A549 (cell line): ENCODE results near the gene TRIO. TPM values are rescaled to one million over a fixed set of nuclear protein-coding genes. Genes with fewer than 3 reads are reported as not detected.

Source experiments
- ATAC-seq, 2 experiments: fragments of 200-7000 bp in 1 of 2; fragments of >200 bp in 1 of 2; cut with Nextera tagmentation in 1 of 2; cut with Tn5 transposase in 1 of 2; 3 replicates each; pipeline versions ENCODE4 v1.8.0 to v1.9.1; 2018 to 2020; ENCODE audit warnings: mild to moderate bottlenecking in 1 of 2, moderate library complexity in 1 of 2
- CTCF ChIA-PET: fragments of 300-600 bp; sonication (Branson Sonifier 250); formaldehyde crosslinking; extraction: SDS; loops from one replicate; lab custom pipeline; 2021; ENCODE audit warnings: antibody characterized with exemption, inconsistent platforms; lab: Yijun Ruan, JAX
- POLR2A ChIA-PET: fragments of 350-600 bp; formaldehyde crosslinking; extraction: SDS; loops from one replicate; lab custom pipeline; 2021; ENCODE audit warnings: antibody characterized with exemption, inconsistent platforms; lab: Yijun Ruan, JAX
- DNase-seq, 2 experiments: peaks; one replicate each; pipeline versions ENCODE4 v3.0.0 to v3.0.0-alpha.2; 2011 to 2016; ENCODE audit warnings: low read depth in 1 of 2, low spot score in 1 of 2
- FAIRE-seq: peaks from 2 replicates; lab custom pipeline; 2011; peaks lifted over from hg19 to GRCh38; lab: Jason Lieb, UNC
- H3K27ac ChIP-seq, 2 experiments: fragments of >200 bp; sonication (Bioruptor Twin); formaldehyde crosslinking; 3 replicates each; pipeline ENCODE4 v1.5.1; 2016 to 2017
- H3K4me1 ChIP-seq: fragments of >200 bp; sonication (Bioruptor Twin); formaldehyde crosslinking; 3 replicates; pipeline ENCODE4 v1.6.1; 2016
- H3K4me2 ChIP-seq: fragments of >200 bp; sonication (Bioruptor Twin); formaldehyde crosslinking; 3 replicates; pipeline ENCODE4 v1.6.1; 2016
- H3K4me3 ChIP-seq: fragments of >200 bp; sonication (Bioruptor Twin); formaldehyde crosslinking; 3 replicates; pipeline ENCODE4 v1.5.1; 2016
- H3K9me3 ChIP-seq: fragments of >200 bp; sonication (Bioruptor Twin); formaldehyde crosslinking; 3 replicates; pipeline ENCODE4 v1.6.1; 2016
- BHLHE40 ChIP-seq: IDR thresholded peaks from 2 replicates; pipeline ENCODE4 v1.6.1; 2012; ENCODE audit warnings: low read depth, low read length, inconsistent platforms
- CBX8 ChIP-seq: fragments of 200-600 bp; sonication (generic); IDR thresholded peaks from 2 replicates; pipeline ENCODE4 v1.6.1; 2016
- CEBPB ChIP-seq, 2 experiments: fragments of >200 bp in 1 of 2; sonication (Bioruptor Twin) in 1 of 2; formaldehyde crosslinking in 1 of 2; IDR thresholded peaks; 2 replicates each; pipeline ENCODE4 v1.6.1; 2012 to 2016
- CHD2 ChIP-seq: fragments of 150-350 bp; IDR thresholded peaks from 2 replicates; pipeline ENCODE4 v1.6.1; 2014; ENCODE audit warnings: low read length; ENCODE audit not compliant: partially characterized antibody
- CTCF ChIP-seq: fragments of >200 bp; sonication (Bioruptor Twin); formaldehyde crosslinking; IDR thresholded peaks from 3 replicates; pipeline ENCODE4 v1.5.1; 2016
- E2F6 ChIP-seq: IDR thresholded peaks from 2 replicates; pipeline ENCODE4 v1.6.1; 2012; ENCODE audit warnings: low read depth, borderline replicate concordance
- EHF ChIP-seq: fragments of 250-450 bp; sonication (Bioruptor Pico); IDR thresholded peaks from 2 replicates; pipeline ENCODE4 v1.5.0; 2020; ENCODE audit warnings: mild to moderate bottlenecking
- EHMT2 ChIP-seq: fragments of 200-600 bp; sonication (generic); IDR thresholded peaks from 2 replicates; pipeline ENCODE4 v1.6.1; 2016; ENCODE audit warnings: antibody characterized with exemption, low read depth, mild to moderate bottlenecking, moderate library complexity
- ESRRA ChIP-seq: fragments of 150-350 bp; IDR thresholded peaks from 2 replicates; pipeline ENCODE4 v1.6.1; 2014; ENCODE audit warnings: mild to moderate bottlenecking, low read length, borderline replicate concordance
- FOSL2 ChIP-seq, 2 experiments: fragments of 450-650 bp in 1 of 2; fragments of >200 bp in 1 of 2; sonication (Bioruptor Twin) in 1 of 2; formaldehyde crosslinking; IDR thresholded peaks; 2 replicates each; pipeline versions ENCODE4 v1.5.0 to v1.6.1; 2016 to 2020; ENCODE audit warnings: mild to moderate bottlenecking in 1 of 2, moderate library complexity in 1 of 2
- GATA3 ChIP-seq: IDR thresholded peaks from 2 replicates; pipeline ENCODE4 v1.6.1; 2012; ENCODE audit warnings: borderline replicate concordance
- HDAC2 ChIP-seq: fragments of 200-600 bp; sonication (generic); IDR thresholded peaks from 2 replicates; pipeline ENCODE4 v1.6.1; 2016
- HOXB5 ChIP-seq: fragments of 250-450 bp; sonication (Bioruptor Pico); IDR thresholded peaks from 2 replicates; pipeline ENCODE4 v1.5.0; 2020; ENCODE audit warnings: mild to moderate bottlenecking, moderate library complexity
- KDM1A ChIP-seq: fragments of 200-600 bp; sonication (generic); IDR thresholded peaks from 2 replicates; pipeline ENCODE4 v1.6.1; 2016; ENCODE audit warnings: low read depth, mild to moderate bottlenecking
- MAZ ChIP-seq: fragments of 150-350 bp; IDR thresholded peaks from 2 replicates; pipeline ENCODE4 v1.6.1; 2014; ENCODE audit warnings: antibody characterized with exemption, low read depth, low read length, borderline replicate concordance
- MYC ChIP-seq: IDR thresholded peaks from 2 replicates; pipeline ENCODE4 v1.6.1; 2012; ENCODE audit warnings: mild to moderate bottlenecking, inconsistent platforms, low read length, improper control_type of control experiment, borderline replicate concordance
- NPAS2 ChIP-seq: fragments of 250-450 bp; sonication (Bioruptor Pico); IDR thresholded peaks from 2 replicates; pipeline ENCODE4 v1.8.0; 2022; ENCODE audit warnings: mild to moderate bottlenecking, moderate library complexity, borderline replicate concordance
- POLR2A ChIP-seq: IDR thresholded peaks from 2 replicates; pipeline ENCODE4 v1.6.1; 2012; ENCODE audit warnings: mild to moderate bottlenecking, low read length
- POLR2AphosphoS2 ChIP-seq: conservative IDR thresholded peaks from 2 replicates; pipeline ENCODE4 v1.6.1; 2012; ENCODE audit warnings: low read length, improper control_type of control experiment, inconsistent platforms
- RARB ChIP-seq: fragments of 250-450 bp; sonication (Bioruptor Pico); IDR thresholded peaks from 2 replicates; pipeline ENCODE4 v1.8.0; 2021; ENCODE audit warnings: mild to moderate bottlenecking, moderate library complexity
- RNF2 ChIP-seq: fragments of 200-600 bp; sonication (generic); IDR thresholded peaks from 2 replicates; pipeline ENCODE4 v1.6.1; 2016; ENCODE audit warnings: low read depth, mild to moderate bottlenecking, antibody characterized with exemption, moderate library complexity, borderline replicate concordance
- SMC3 ChIP-seq: fragments of >200 bp; sonication (Bioruptor Twin); formaldehyde crosslinking; IDR thresholded peaks from 3 replicates; pipeline ENCODE4 v1.6.1; 2018; ENCODE audit warnings: inconsistent platforms
- SREBF2 ChIP-seq: fragments of 450-650 bp; IDR thresholded peaks from 2 replicates; pipeline ENCODE4 v1.6.1; 2014; ENCODE audit warnings: mild to moderate bottlenecking, moderate library complexity
- ZFP36 ChIP-seq: fragments of 450-650 bp; IDR thresholded peaks from 2 replicates; pipeline ENCODE4 v1.6.1; 2014; ENCODE audit warnings: borderline replicate concordance; ENCODE audit not compliant: partially characterized antibody
- WGBS: methylation state at CpG from one replicate; pipeline ENCODE4 v1.1.6; 2017; ENCODE audit errors: missing lambda C conversion rate; 5-methylcytosine and 5-hydroxymethylcytosine counted together
- polyA plus RNA-seq, 4 experiments: library from polyadenylated mRNA; depleted of rRNA in 3 of 4; stranded (reverse); fragments of >200 nt; fragmentation: RNase III in 1 of 4; extraction: RNeasy Plus Mini Kit Qiagen cat#74134 plus additional on column Dnase treatment in 1 of 4; gene quantifications; 2 replicates in 3 of 4; 3 replicates in 1 of 4; pipeline ENCODE4 v1.2.3, GENCODE V29; 2011 to 2017
- TF ChIP-seq, protein P1 (sequence below): IDR thresholded peaks from 2 replicates; pipeline ENCODE4 v1.6.1; 2012

Gene TRIO
- polyA plus RNA-seq, 2 of the 4 experiments (the other 2 are of a cell fraction): 47.5 to 79.0 TPM

DNA sequence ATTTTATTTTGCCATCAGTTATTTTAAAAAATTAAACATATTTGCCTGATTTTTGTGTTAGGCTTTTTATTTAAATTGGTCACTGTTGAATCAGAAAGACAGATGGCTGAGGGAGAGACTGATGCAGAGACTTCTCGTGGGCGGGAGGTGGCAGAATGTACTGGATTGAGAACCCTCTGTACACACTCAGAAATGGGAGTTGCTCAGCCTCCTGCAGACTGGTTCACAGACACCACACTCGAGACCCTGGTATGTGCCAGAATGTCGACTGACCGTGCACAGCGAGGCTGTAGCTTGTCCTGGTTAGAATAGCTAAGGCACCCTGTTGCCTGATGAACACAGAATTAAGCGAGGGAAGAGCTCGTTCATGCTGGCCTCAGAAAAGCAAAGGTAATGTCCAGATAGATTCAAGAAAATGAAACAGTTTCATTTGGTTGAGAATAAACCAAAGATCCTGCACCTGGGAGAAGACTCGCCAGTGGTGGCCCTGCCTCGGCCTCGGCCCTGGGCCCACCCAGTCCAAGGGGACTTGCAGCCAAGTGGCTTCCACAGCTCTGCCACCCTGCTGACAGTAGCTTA is 367.1 kb downstream of the TRIO start:
- TF ChIP-seq SMC3 (no peak), CTCF (no peak), FOSL2 (IDR thresholded peaks at IDR 0.05) (no peak), FOSL2 (CRISPR knock-in tag; IDR thresholded peaks at IDR 0.05) (no peak)
- 94% methylated on average over 11 of the region's 11 CpGs for WGBS
- Histone ChIP-seq H3K4me2 (no peak overlapping the region), H3K27ac (no peak overlapping the region), H3K9me3 (peaks cover under 1% of the 10 kb centered on the region; the same call in 1 of the 3 replicates), H3K4me1 (no peaks in the 10 kb centered on the region), H3K4me3 (no peak overlapping the region)
- ChIA-PET CTCF (interaction anchor here (1.2 kb wide), 1 partner anchor 138 kb away, joined by 4 read pairs; no protein-coding TSS in a partner anchor), POLR2A (no interaction called here)
- no peak; a peak in 1 of 6 replicates for ATAC-seq
- no peak for FAIRE-seq
- DNase-seq: no peak

GRCh38 chr5:14510880-14511279 is 367.7 kb downstream of the TRIO start:
- POLR2A ChIA-PET: no interaction called here
- 94% methylated on average over 6 of the region's 6 CpGs for WGBS
- Histone ChIP-seq H3K4me1 (no peaks in the 10 kb centered on the region), H3K4me2 (no peak overlapping the region), H3K9me3 (peaks cover 7% of the 10 kb centered on the region; the same call in 1 of the 3 replicates), H3K27ac (no peak overlapping the region), H3K4me3 (no peak overlapping the region)
- TF ChIP-seq SREBF2 (no peak), SMC3 (no peak), HOXB5 (CRISPR knock-in tag) (no peak)
- FAIRE-seq: no peak
- no peak for DNase-seq
- ATAC-seq: no peak; a peak in 1 of 6 replicates
- CTCF ChIA-PET: interaction anchor here (1.2 kb wide), 1 partner anchor 138 kb away, joined by 4 read pairs; no protein-coding TSS in a partner anchor

- Histone ChIP-seq H3K4me2 (no peak overlapping the region), H3K27ac (no peak overlapping the region), H3K4me1 (no peaks in the 10 kb centered on the region), H3K4me3 (no peak overlapping the region), H3K9me3 (peaks cover 8% of the 10 kb centered on the region; the same call in 1 of the 3 replicates)
- DNase-seq (no peak), FAIRE-seq (no peak), ATAC-seq (no peak)
- WGBS: 67% methylated on average over 7 of the region's 7 CpGs
- CTCF ChIA-PET: interaction anchor here (0.7 kb wide), 1 partner anchor 19 kb away, joined by 4 read pairs; no protein-coding TSS in a partner anchor
- TF ChIP-seq MAZ (no peak), CBX8 (no peak), POLR2AphosphoS2 (no peak), POLR2A (no peak)
- TF ChIP-seq, protein P1, sequence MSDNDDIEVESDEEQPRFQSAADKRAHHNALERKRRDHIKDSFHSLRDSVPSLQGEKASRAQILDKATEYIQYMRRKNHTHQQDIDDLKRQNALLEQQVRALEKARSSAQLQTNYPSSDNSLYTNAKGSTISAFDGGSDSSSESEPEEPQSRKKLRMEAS: no peak
- POLR2A ChIA-PET: no interaction called here
These were observed 369.4 kb downstream of the TRIO start for GRCh38 chr5:14512574-14512973.

- ChIA-PET CTCF (interaction anchor here (1.0 kb wide), 1 partner anchor 14 kb away, joined by 3 read pairs; no protein-coding TSS in a partner anchor), POLR2A (no interaction called here)
- H3K9me3 ChIP-seq: peaks cover 8% of the 10 kb centered on the region; the same call in 1 of the 3 replicates
- H3K4me3 ChIP-seq: no peak overlapping the region
- no peak for DNase-seq
- H3K4me1 ChIP-seq: no peaks in the 10 kb centered on the region
- ATAC-seq: no peak; a peak in 1 of 6 replicates
- TF ChIP-seq, protein P1: no peak
- TF ChIP-seq CHD2 (no peak), MAZ (no peak), RARB (CRISPR knock-in tag) (no peak), ESRRA (no peak), EHF (CRISPR knock-in tag) (no peak), NPAS2 (CRISPR knock-in tag) (no peak), HOXB5 (CRISPR knock-in tag) (no peak), RNF2 (no peak), ZFP36 (no peak), MYC (no peak), GATA3 (no peak), EHMT2 (no peak), E2F6 (no peak), KDM1A (no peak), CEBPB (IDR thresholded peaks at IDR 0.05) (no peak), BHLHE40 (no peak), HDAC2 (no peak)
- FAIRE-seq: no peak
- H3K4me2 ChIP-seq: no peak overlapping the region
- 91% methylated on average over 12 of the region's 12 CpGs for WGBS
- no peak overlapping the region for H3K27ac ChIP-seq
These were observed 370.1 kb downstream of the TRIO start for GRCh38 chr5:14513266-14513665.
